NOMO-1 (cell line): ENCODE measurements around the gene SLC9A1.

Source experiments
- DNase-seq, 2 experiments: peaks; one replicate each; lab custom pipeline; 2025; ENCODE audit not compliant: unreplicated experiment in 2 of 2; lab: John Stamatoyannopoulos, UW

Gene SLC9A1

DNA sequence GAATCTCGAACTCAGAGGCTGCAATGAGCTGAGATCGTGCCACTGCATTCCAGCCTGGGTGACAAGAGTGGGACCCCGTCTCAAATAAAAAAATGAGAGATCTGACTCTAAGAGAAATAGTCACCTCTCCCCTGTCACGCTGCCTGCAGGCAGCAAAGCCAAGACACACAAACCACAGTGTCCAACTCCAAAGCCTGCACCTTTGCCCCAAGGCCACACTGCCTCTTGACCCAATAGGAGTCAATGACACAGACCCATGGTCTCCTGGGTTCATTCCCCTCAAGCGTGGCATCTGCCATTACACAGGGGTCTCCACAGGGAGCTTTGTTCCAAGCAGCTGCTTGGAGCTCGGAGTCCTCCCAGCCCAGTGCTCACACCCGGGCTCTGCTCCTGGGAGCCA lies 46.3 kb downstream of the SLC9A1 start:
- no peak for DNase-seq

DNA sequence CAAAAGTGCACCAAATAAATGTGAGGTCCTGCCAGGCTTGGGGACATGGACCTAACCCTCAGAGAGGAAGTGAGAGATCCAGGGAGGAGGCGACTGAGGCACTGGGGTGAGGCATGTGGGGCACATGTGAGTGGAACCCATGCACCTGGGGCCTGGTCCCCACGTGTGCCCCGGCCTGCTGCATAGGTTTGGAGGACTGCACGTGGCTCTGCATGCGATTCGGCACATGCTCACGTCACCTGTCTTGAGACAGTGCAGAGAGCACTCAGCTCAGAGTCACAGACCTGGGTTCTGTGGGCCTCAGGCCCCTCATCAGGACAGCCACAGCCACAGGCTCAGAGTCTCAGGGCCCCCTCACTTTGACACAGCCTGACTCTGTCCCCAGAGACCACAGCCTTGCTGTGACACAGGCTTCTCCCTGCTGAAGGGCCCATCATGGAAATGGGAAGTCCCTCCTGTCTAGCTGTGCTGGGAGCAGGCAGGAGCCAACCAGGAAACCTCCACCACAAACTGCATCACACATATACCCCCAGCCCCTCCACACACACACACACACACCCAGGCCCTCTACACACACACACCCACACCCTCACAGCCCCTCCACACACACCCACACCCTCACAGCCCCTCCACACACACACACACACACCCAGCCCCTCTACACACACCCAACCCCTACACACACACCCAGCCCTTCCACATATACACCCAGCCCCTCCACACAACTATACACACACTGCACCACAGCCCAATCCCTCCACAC lies 48.2 kb downstream of the SLC9A1 start:
- no peak for DNase-seq

DNA sequence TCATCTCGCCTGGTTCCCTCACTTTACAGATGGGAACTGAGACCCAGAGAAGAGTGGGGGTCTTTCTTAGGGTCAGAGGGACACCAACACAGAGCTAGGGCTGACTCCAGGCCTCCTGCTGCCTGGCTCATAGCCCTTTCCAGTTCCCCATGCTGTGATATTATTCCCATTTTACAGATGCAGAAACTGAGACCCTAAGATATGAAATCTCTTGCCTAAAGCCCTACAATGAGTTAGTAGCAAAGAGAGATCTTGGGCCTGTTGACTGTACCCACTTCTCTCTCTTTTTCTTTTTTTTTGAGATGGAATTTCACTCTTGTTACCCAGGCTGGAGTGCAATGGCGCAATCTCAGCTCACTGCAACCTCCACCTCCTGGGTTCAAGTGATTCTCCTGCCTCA lies 49.9 kb downstream of the SLC9A1 start:
- DNase-seq: no peak

DNA sequence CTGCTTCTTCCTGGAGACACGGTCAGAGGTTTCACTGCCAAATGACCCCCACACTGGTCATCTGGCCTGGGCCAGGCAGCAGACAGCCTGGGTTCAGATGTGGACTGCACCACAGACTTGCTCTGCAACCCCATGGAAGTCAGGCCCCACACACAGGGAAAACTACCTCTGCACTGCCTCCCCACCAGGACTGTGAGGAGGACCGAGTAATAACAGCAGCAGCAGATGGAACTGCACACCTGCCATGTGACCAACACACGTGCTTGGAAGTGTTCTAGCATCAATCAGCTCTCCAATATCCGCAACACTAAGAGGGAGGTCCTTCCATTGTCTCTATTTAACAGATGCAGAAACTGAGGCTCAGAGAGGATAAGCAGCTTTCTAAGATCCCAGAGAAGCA lies 51.4 kb downstream of the SLC9A1 start:
- no peak for DNase-seq

DNA sequence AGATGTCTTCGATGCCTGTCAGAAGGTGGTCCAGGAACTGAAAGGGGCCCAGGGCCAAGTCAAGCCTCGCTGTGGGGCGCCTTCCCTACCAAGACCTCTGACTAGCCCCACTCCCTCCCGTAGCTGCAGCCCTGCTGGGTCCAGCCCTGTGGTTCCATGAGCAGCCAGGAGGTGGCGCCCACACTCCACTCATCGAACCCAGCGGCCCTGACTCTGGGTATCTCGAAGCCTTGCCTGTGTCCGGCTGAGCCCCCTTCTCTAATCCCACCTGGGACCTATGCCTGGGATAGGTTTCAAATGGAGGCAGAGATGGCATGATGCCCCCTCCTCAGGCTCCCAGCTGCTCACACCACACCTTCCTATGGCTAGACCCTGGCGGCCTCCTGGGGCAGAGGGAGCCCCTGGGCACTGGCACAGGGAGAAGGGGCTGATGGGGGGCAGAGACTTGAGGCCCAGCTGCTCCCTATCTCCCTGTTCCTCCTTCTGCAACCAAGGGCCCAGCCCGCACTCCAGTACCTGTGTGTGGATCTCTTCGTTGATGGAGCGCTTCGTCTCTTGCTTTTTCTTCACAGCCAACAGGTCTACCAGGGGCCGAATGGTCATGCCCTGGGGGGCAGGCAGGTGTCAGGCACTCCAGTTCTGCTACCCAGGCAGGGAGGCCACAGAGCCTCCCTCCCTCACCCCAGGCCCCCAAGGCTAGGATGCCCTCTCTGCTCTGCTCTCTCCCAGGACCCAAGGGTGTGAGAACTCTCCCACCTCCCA lies 52.0 kb downstream of the SLC9A1 start:
- peak; percentile 22 to 35 for DNase-seq

DNA sequence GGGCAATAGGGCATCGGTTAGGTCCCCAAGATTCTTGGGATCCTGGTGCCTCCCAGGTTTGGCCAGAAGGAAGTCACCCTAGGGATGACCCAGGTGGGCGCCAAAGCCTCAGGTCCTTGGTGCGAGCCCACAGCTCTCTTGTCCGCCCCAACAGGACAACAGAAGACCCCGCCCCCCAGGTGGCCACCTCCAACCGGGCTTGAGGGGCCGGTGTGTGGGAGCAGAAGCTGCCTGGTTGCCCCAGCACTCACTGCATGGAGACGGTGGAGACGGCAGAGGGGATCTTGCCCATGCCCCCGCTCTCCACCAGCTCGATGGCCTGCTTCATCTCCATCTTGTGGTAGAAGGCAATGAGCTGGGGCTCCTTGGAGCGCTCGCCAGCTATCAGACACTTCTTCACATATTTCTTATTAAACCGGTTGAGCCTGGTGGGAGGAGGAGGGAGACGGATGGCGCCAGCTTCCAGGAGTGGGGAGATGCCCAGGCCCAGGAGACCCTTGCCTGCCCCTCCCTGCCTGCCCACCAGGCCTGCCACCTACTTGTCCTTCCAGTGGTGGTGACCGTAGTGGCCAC lies 52.7 kb downstream of the SLC9A1 start:
- DNase-seq: no peak

DNA sequence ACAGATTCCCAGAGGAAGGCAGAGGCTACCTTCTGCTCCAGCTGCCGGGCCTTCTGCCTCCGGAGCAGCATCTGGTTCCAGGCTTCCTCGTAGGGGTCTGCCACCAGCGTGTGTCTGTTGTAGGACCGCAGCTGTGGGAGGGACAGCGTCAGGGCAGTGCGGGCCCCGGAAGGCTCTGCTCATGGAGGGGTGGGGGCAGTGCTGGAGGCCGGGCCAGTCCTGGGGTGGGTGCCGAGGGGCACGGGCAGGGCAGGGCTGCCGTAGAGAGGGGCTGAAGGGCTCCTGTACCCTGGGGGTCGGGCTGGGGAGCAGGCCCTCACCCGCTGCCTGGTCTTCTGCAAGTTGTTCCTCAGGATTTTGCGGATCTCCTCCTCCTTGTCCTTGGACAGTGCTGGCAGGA lies 53.2 kb downstream of the SLC9A1 start:
- no peak for DNase-seq

DNA sequence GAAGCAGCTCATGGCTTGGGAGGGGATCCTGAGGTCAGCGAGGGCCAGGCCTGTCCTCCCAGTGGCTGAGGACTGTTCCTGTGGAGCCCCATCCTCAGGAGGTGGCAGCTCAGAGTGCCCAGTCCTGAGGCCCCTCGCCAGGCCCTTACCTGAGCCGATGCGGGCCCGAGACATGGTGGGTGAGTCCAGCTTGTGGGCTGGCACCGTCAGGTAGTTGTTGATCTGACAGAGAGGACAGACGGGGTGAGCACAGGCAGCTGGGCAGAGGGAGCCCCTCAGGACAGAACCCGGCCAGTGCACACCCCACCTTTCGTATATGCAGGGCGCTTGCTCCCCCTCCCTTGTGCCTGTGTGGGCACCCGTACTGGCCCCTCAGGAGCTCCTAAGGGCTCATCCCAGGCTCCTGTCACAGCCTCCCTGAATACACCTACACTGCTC lies 53.9 kb downstream of the SLC9A1 start:
- no peak for DNase-seq

DNA sequence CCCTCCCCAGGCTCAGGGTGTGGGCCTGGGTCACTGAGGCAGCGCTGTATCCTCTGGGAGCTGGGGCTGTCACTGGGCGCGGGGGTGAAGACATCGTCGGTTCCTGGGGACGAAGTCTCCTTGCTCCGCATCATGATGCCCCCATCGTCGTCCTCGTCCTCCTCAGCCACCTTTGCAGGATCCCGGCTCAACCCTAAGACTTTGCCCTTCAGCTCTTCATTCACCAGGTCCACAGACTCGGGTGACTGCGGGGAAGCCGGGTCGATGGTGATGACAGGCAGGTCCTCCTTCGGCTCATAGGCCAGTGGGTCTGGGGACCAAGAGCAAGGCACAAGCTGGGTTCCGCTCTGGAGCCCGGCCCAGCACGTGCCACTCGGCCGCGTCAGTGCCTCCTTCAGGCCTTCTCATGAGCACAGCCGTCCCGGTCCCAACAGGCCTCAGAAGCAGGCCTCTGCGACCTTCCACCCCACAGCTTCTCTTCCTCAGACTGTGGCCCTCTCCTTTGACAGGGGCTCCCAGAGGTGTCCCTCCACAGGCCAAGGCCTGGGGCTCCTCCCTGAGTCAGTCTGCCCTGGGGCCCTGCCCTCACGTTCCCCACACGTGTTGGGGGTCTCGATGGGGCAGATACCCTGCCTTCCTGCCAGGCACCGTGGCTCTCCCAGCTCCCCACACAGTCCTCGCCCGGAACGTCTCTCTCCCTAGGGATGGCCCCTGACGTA lies 54.4 kb downstream of the SLC9A1 start:
- no peak for DNase-seq

DNA sequence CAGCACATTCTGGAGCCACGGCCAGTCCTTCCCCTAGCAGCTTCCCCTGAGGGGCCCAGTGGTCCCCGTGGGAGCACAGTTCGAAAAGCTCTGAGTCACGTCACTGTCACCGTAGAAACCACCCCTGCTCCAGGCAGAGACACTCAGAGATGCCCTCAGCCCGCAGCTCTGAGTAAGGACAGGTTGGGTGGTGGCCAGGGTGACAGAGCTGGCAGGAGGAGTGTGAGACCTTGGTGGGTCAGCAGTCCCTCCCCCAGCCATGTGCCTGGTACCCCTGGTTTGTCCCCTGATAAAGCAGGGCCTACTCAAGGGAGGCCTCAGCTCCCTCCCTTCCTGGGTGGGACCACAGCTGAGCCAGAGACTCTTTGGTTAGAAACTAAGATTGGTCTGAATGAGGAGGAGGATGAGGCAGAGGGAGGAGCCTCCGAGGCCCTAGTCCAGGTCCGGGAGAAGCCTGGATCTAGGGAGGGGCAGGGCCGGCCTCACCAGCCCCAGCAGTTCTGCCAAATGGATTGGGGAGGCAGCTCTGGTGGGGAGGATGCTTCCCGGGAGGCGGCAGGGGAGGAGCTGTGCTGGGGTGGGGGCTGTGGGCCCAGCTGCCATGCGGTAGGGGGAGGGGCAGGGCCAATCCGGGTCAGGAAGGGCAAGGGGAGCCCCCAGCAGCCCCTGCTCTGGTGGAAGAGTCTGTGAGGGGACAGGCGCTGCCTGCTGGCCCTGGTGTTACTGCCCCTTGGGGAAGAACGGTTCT lies 55.2 kb downstream of the SLC9A1 start:
- DNase-seq: peak; percentile 27 to 66

DNA sequence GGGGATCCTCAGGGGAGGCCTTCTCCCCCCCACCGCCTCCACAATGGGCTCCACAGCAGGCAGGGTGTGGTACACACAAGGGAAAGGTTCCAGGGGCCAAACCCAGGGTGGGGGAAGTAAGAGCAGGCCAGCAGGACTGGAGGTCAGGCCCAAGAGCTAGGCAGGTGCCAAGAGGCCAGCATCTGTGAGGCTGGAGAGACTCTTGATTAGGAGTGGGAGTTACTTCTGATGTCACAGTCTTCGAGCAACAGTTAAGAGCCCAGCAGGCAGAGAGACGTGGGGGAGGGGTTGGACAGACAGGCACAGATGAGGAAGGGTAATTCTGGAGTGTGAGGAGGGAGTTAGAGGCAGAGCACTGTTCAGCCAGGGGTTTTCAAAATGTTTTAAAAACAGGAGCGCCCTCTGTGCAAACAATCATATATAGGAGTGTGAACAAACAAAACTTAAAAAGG lies 55.8 kb downstream of the SLC9A1 start:
- DNase-seq: peak in 1 of 2 experiments; percentile 66

DNA sequence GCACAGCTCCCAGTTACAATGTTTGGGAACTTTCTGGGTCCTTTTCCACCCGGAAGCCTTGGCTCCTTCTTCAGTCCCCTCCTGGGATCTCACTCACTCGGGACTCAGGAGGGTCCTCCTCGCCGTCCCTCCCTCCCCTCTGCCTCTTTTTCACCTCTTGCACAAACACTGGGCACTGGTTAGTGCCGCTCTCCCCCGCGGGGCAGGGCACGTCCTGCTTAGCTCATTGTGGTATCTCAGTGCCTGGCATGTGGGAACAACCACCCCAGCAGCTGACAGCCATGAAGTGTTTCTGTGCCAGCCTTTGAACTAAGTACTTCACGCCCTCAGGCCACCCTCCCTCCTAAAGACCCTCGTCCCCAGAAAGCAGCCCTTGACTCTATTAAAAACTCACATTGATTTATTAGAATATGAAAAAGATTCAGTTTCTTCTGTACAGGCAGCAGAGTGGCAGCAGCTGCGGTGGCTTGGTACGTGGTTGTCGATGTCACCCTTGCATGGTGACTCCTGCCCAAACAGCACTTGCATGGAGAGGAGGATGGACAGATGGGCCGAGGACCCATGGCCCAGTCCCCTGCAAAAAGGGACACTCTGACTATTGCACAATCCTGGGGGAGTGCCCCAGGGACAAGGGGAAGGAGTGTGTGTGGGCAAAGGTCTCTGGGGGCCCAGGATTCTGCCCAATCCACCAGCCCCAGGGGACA lies 56.3 kb downstream of the SLC9A1 start:
- DNase-seq: no peak

DNA sequence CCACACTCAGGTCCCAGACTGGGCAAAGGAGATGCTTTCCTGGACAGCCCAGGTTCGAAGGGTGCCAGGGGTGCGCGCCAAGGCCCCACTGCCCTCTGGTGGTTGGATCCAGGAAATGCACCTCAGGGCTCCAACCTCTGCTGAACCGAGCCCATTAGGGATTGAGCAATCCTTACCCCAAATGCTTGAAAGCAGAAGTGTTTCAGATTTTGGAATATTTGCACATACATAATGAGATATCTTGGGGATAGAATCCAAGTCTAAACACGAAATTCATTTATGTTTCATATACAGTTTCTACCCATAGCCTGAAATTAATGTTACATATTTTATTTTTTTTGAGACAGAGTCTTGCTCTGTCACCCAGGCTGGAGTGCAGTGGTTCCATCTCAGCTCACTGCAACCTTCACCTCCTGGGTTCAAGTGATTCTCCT lies 57.4 kb downstream of the SLC9A1 start:
- peak; percentile 94 to 95 for DNase-seq

DNA sequence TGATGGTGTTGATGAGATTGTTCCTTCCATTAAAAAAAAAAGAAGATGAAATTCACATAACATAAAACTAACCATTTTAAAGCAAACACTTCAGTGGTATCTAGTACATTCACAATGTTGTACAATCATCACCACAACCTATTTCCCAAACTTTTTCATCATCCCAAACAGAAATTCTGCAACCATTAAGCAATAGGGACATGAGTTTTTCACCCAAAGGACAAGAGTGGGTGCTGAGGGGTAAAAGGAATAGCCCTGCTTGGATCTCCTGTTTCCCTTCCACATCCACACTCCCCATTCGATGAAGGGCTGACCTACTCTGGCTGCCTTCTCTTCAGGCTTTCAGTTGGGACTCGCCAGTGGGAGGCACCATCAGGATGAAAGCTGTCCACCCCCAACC lies 59.3 kb downstream of the SLC9A1 start:
- no peak for DNase-seq

DNA sequence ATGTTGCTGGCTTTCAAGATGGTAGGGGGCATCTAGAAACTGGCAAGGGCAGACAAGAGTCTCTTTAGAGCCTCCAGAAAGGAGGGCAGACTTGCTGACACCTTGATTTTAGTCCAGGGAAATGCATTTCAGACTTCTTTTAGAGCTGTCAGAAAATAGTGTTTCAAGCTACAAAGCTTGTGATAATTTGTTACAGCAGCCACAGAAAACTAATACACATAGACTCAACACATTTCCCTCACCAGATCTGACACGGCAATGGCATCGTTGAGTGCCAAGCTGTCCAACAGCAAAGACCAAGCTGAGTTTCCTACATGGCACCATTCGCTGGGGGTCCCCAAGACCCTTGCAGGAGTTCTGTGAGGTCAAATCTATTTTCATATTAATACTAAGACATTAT lies 62.0 kb downstream of the SLC9A1 start:
- no peak for DNase-seq

DNA sequence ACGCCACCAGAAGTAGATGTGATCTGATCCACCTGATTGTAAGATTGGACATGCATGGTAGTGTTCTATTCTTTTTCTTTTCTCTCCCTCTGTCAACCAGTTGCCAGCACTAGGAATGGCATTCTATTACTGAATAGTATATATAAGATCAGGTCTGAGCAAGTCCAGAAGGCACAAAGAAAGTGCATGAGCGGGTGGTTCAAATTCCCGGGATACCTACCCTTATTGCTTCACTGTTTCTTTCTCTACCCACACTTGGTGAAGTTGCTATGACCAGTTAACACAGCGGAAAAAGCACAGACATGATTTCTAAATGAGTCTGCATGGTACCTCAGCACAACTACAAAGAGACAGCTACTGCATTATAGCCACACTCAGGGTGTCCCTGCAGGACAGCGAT lies 64.0 kb downstream of the SLC9A1 start:
- DNase-seq: no peak

DNA sequence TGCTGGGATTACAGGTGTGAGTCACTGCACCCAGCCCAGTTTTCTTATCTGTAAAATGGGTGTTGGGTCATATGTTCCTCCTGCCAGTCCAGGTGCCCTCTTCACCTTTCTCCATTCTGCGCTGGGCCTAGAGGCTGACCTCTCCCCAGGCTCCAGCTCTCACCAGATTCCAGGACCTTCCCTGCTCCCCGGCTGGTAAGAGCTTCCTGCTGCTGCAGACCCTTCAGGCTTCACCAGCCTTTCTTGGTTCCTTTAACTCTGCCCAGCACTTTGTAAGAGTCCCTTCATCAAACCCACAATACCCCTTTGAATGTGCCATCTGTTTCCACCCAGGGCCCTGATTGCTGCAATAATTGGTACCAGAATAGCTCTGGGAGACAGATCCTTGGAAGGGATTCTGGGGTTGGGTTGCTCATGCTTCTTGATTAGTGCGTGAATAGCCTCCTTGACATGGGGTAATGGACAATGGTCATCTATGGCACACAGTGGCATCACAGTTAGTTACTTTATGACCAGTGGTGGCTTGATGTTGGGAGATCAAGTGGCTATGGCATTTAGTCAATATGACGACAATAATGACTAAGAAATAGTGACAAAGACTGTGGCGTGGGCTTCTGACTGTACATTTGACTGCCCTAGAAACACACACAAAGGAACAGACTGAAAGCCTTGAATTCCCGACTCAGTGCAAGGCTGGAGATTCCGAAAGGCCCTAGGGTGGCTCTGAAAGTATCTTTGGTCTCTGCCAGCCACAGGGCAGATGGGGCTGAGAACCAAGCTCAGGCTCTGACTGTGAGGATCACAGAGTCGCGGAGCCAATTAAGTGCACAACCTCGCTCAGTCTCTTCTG lies 67.3 kb downstream of the SLC9A1 start:
- no peak for DNase-seq

DNA sequence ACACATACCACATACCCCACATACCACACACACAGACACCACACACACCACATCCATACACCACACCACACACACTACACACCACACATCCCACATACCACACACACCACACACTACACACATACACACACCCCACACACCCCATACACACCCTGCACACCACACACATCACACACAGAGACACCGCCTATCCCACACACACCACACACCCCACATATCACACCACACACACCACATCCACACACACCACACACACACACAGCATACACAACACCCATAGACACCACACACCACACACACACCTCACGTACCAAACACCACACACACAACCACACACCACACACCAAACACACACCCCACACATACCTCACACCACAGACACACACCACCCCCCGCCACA lies 68.3 kb downstream of the SLC9A1 start:
- no peak for DNase-seq

DNA sequence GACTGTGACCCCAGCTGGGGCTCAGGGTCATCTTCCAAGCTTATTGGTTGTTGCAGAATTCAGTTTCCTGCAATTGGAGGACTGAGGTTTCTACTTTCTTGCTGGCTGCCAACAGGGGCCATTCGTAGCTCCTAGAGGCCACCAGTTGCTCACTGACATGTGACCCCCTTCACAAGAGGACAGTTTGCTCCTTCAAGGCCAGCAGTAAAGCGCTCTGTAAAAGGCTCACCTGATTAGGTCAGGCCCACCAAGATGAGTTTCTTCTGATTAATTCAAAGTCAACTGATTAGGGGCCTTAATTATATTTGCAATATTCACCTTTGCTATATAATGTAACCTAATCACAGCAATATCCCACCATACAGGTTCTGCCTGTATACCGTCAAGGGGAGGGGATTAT lies 68.9 kb downstream of the SLC9A1 start:
- DNase-seq: no peak
